ENCODE data around the gene LRRC8D.

- no peak for TF ChIP-seq GATA1 (IDR thresholded peaks at IDR 0.05; ENCODE audit: low read depth, low read length)
- TF ChIP-seq POLR2A (IDR thresholded peaks at IDR 0.05; ENCODE audit: low read length) = no peak
These were observed 125.1 kb downstream of the LRRC8D start for GRCh38 chr1:89945852-89946476.
